GM12878 (cell line): ENCODE measurements around the gene SPDYE4. TPM values are rescaled to one million over a fixed set of nuclear protein-coding genes. Genes with fewer than 3 reads are reported as not detected.

Experiments used
- ATAC-seq: fragments of 200-7000 bp; cut with Tn5 transposase; 3 replicates; pipeline ENCODE4 v1.9.1; 2020; ENCODE audit warnings: mild to moderate bottlenecking, moderate library complexity
- BruUV-seq: library from RNA; stranded (reverse); fragments of 400-500 nt; replicated peaks from 2 replicates; lab custom pipeline; 2021; lab: Mats Ljungman, UMichigan
- CTCF ChIA-PET: fragments of 300-600 bp; sonication (Branson Sonifier 250); formaldehyde crosslinking; extraction: SDS; loops from one replicate; lab custom pipeline; 2021; ENCODE audit warnings: inconsistent platforms; lab: Yijun Ruan, JAX
- POLR2A ChIA-PET: fragments of 350-600 bp; formaldehyde crosslinking; extraction: SDS; loops from one replicate; lab custom pipeline; 2021; ENCODE audit warnings: inconsistent platforms; lab: Charles Lee
- RAD21 ChIA-PET: fragments of 300-600 bp; sonication (Branson Sonifier 250); formaldehyde crosslinking; loops from one replicate; lab custom pipeline; 2023; ENCODE audit warnings: antibody characterized with exemption; ENCODE audit not compliant: unreplicated experiment; lab: Charles Lee
- SMC1A ChIA-PET: fragments of 300-600 bp; sonication (Branson Sonifier 250); formaldehyde crosslinking; loops from one replicate; lab custom pipeline; 2023; ENCODE audit not compliant: unreplicated experiment, uncharacterized antibody; lab: Charles Lee
- DNase-seq: peaks from one replicate; pipeline ENCODE4 v3.0.0-alpha.2; 2011; ENCODE audit warnings: low read depth, low spot score
- FAIRE-seq: peaks from 3 replicates; lab custom pipeline; 2011; peaks lifted over from hg19 to GRCh38; lab: Jason Lieb, UNC
- H2AFZ ChIP-seq: 2 replicates; pipeline ENCODE4 v1.6.0; 2011; ENCODE audit warnings: low read depth, low read length, control low read depth; ENCODE audit not compliant: control insufficient read depth
- H3K27ac ChIP-seq: 2 replicates; pipeline ENCODE4 v1.5.1; 2011; ENCODE audit warnings: control low read depth; ENCODE audit not compliant: control insufficient read depth, insufficient read depth
- H3K27me3 ChIP-seq, 2 experiments: replicated peaks in 1 of 2; 2 replicates each; pipeline versions ENCODE4 v1.6.0 to v1.6.1; 2011; ENCODE audit warnings: low read length in 1 of 2; ENCODE audit not compliant: control insufficient read depth in 2 of 2, insufficient read depth in 2 of 2
- H3K36me3 ChIP-seq, 2 experiments: 2 replicates each; pipeline ENCODE4 v1.5.1; 2011; ENCODE audit warnings: low read length in 1 of 2; ENCODE audit not compliant: control insufficient read depth in 2 of 2, insufficient read depth in 2 of 2
- H3K4me1 ChIP-seq: 2 replicates; pipeline ENCODE4 v1.6.1; 2011; ENCODE audit warnings: mild to moderate bottlenecking, low read length, moderate library complexity, mixed read lengths; ENCODE audit not compliant: control insufficient read depth, insufficient read depth
- H3K4me2 ChIP-seq: 2 replicates; pipeline ENCODE4 v1.6.0; 2011; ENCODE audit warnings: control low read depth; ENCODE audit not compliant: control insufficient read depth, insufficient read depth
- H3K4me3 ChIP-seq: fragments of 200-600 bp; sonication (generic); 2 replicates; pipeline ENCODE4 v1.5.1; 2016
- H3K79me2 ChIP-seq: 2 replicates; pipeline ENCODE4 v1.6.0; 2011; ENCODE audit warnings: low read length; ENCODE audit not compliant: control insufficient read depth, insufficient read depth
- H3K9ac ChIP-seq: 2 replicates; pipeline ENCODE4 v1.8.0; 2011; ENCODE audit warnings: low read length, control low read depth, mixed read lengths; ENCODE audit not compliant: control insufficient read depth, insufficient read depth
- H3K9me3 ChIP-seq: replicated peaks from 3 replicates; pipeline ENCODE4 v1.5.1; 2011; ENCODE audit warnings: mild to moderate bottlenecking, low read length; ENCODE audit not compliant: control insufficient read depth, insufficient read depth
- H4K20me1 ChIP-seq: 2 replicates; pipeline ENCODE4 v1.6.0; 2011; ENCODE audit not compliant: control insufficient read depth, insufficient read depth
- E2F8 ChIP-seq: fragments of 450-650 bp; IDR thresholded peaks from 2 replicates; pipeline ENCODE4 v1.6.1; 2018; ENCODE audit warnings: mild to moderate bottlenecking, low read depth, moderate library complexity; ENCODE audit not compliant: partially characterized antibody
- FOXM1 ChIP-seq: IDR thresholded peaks from 2 replicates; pipeline ENCODE4 v1.6.1; 2012; ENCODE audit warnings: low read depth, mild to moderate bottlenecking, inconsistent platforms, low read length, moderate library complexity
- HCFC1 ChIP-seq: fragments of 150-350 bp; IDR thresholded peaks from 2 replicates; pipeline ENCODE4 v1.6.1; 2014; ENCODE audit warnings: low read length
- HDAC2 ChIP-seq: fragments of 200-600 bp; sonication (generic); IDR thresholded peaks from 2 replicates; pipeline ENCODE4 v1.6.1; 2017
- IKZF1 ChIP-seq: fragments of 450-650 bp; conservative IDR thresholded peaks from 2 replicates; pipeline ENCODE4 v1.6.1; 2017; ENCODE audit warnings: antibody characterized with exemption, mild to moderate bottlenecking
- NFYB ChIP-seq: IDR thresholded peaks from 2 replicates; pipeline ENCODE4 v1.6.1; 2011; ENCODE audit warnings: low read depth, mild to moderate bottlenecking, low read length, improper control_type of control experiment, moderate library complexity; ENCODE audit not compliant: insufficient read depth
- PAX5 ChIP-seq: IDR thresholded peaks from 2 replicates; pipeline ENCODE4 v1.6.1; 2011; ENCODE audit warnings: low read depth, low read length, borderline replicate concordance
- PAX8 ChIP-seq: fragments of 450-650 bp; IDR thresholded peaks from 2 replicates; pipeline ENCODE4 v1.6.1; 2017; ENCODE audit warnings: mild to moderate bottlenecking, moderate library complexity
- PKNOX1 ChIP-seq: fragments of 450-650 bp; IDR thresholded peaks from 2 replicates; pipeline ENCODE4 v1.6.1; 2016; ENCODE audit warnings: mild to moderate bottlenecking
- POLR2A ChIP-seq: IDR thresholded peaks from 2 replicates; pipeline ENCODE4 v1.6.1; 2011; ENCODE audit warnings: low read depth, mild to moderate bottlenecking, low read length
- POLR2AphosphoS5 ChIP-seq: IDR thresholded peaks from 2 replicates; pipeline ENCODE4 v1.6.1; 2011; ENCODE audit warnings: mild to moderate bottlenecking, low read length, inconsistent platforms
- RAD51 ChIP-seq: fragments of 450-650 bp; IDR thresholded peaks from 2 replicates; pipeline ENCODE4 v1.6.1; 2016; ENCODE audit warnings: moderate library complexity, mild to moderate bottlenecking, inconsistent platforms
- REST ChIP-seq: IDR thresholded peaks from 2 replicates; pipeline ENCODE4 v1.6.1; 2012; ENCODE audit warnings: mild to moderate bottlenecking, low read depth, low read length
- RFX5 ChIP-seq: IDR thresholded peaks from 2 replicates; pipeline ENCODE4 v1.6.1; 2011; ENCODE audit warnings: low read depth, low read length, improper control_type of control experiment
- SREBF2 ChIP-seq: IDR thresholded peaks from 2 replicates; pipeline ENCODE4 v1.6.1; 2012; ENCODE audit warnings: mild to moderate bottlenecking, low read length
- STAT3 ChIP-seq: IDR thresholded peaks from 2 replicates; pipeline ENCODE4 v1.6.1; 2011; ENCODE audit warnings: low read depth, low read length, improper control_type of control experiment
- SUZ12 ChIP-seq: fragments of 200-600 bp; sonication (generic); IDR thresholded peaks from one replicate; pipeline ENCODE4 v1.6.1; 2018; ENCODE audit warnings: antibody characterized with exemption, mild to moderate bottlenecking; ENCODE audit not compliant: unreplicated experiment
- TBL1XR1 ChIP-seq: IDR thresholded peaks from 2 replicates; pipeline ENCODE4 v1.6.1; 2012; ENCODE audit warnings: low read depth, low read length, improper control_type of control experiment
- ZSCAN29 ChIP-seq: fragments of 450-650 bp; IDR thresholded peaks from 2 replicates; pipeline ENCODE4 v1.6.1; 2017; ENCODE audit warnings: mild to moderate bottlenecking, moderate library complexity
- WGBS: methylation state at CpG from one replicate; pipeline ENCODE4 v1.1.6; 2016; ENCODE audit warnings: low lambda C conversion rate; ENCODE audit not compliant: insufficient replicate concordance, insufficient coverage; ENCODE audit errors: missing lambda C conversion rate; 5-methylcytosine and 5-hydroxymethylcytosine counted together
- in situ Hi-C: fragments of 300-500 bp; cut with MboI; formaldehyde crosslinking; loops from 9 replicates; pipeline ENCODE4 v1.14.3; 2018; ENCODE audit warnings: mixed read lengths
- intact Hi-C: fragments of 100-400 bp; cut with micrococcal nuclease; formaldehyde crosslinking; loops from one replicate; pipeline ENCODE4 v1.14.2; 2022; ENCODE audit not compliant: unreplicated experiment
- polyA plus RNA-seq, 11 experiments: library from polyadenylated mRNA; depleted of rRNA in 4 of 11; unstranded in 6 of 11; stranded (reverse) in 5 of 11; fragments of >200 nt; fragmentation: Nextera tagmentation in 4 of 11; fragmentation: Illumina TruSeq in 1 of 11; extraction: Ambion mirVana in 4 of 11; extraction: Trizol in 1 of 11; gene quantifications; 1 replicate in 1 of 11; 2 replicates in 10 of 11; pipeline versions ENCODE4 v1.2.1 to v1.2.3, GENCODE V29; 2011 to 2016; ENCODE audit warnings: inconsistent platforms in 2 of 11, missing spikeins in 2 of 11, low read depth in 1 of 11
- total RNA-seq, 4 experiments: library from RNA; depleted of rRNA in 3 of 4; stranded (reverse); fragments of >200 nt in 3 of 4; fragmentation: Illumina TruSeq in 1 of 4; extraction: Trizol in 1 of 4; gene quantifications; 2 replicates each; pipeline versions ENCODE4 v1.2.1 to v1.2.3, GENCODE V29; 2013 to 2021

Gene SPDYE4
- total and polyA plus RNA-seq, 10 of the 15 experiments (the other 5 are each of a cell fraction or from before 2014, with no cell fraction given) = 0.07 to 0.18 TPM; not detected in 8

- in situ Hi-C loops = loop anchor here (10.0 kb wide), 1 partner anchor 667 kb away; no protein-coding TSS in a partner anchor
- Histone ChIP-seq H3K27ac (no peak overlapping the region), H3K9ac (no peak overlapping the region), H3K27me3 (no peaks in the 10 kb centered on the region; a peak in 1 of 4 replicates), H4K20me1 (no peaks in the 10 kb centered on the region), H3K79me2 (no peaks in the 10 kb centered on the region), H2AFZ (no peak overlapping the region), H3K4me2 (no peak overlapping the region), H3K36me3 (no peaks in the 10 kb centered on the region), H3K4me1 (peaks cover 5% of the 10 kb centered on the region), H3K4me3 (no peak overlapping the region), H3K9me3 (no peaks in the 10 kb centered on the region)
- no TSS peak for BruUV-seq
- CTCF ChIA-PET = interaction anchor here (1.0 to 1.6 kb wide), 2 partner anchors 9 to 44 kb away, joined by 4 read pairs; no protein-coding TSS in a partner anchor
- RAD21 ChIA-PET = no interaction called here
- DNase-seq (no peak), FAIRE-seq (no peak), ATAC-seq (no peak)
- no peak for TF ChIP-seq REST
- TF ChIP-seq IKZF1 = no peak
- TF ChIP-seq SUZ12 = no peak
- TF ChIP-seq POLR2AphosphoS5 = no peak
- TF ChIP-seq HCFC1 = no peak
- no peak for TF ChIP-seq TBL1XR1
- TF ChIP-seq NFYB = no peak
- no peak for TF ChIP-seq PAX5
- no peak for TF ChIP-seq RAD51
- no peak for TF ChIP-seq ZSCAN29
- TF ChIP-seq SREBF2 = no peak
- TF ChIP-seq E2F8 = no peak
- TF ChIP-seq PAX8 = no peak
- TF ChIP-seq STAT3 = no peak
- no peak for TF ChIP-seq PKNOX1
- TF ChIP-seq RFX5 = no peak
- no peak for TF ChIP-seq HDAC2
- TF ChIP-seq FOXM1 = no peak
- TF ChIP-seq POLR2A = no peak
- POLR2A ChIA-PET = no interaction called here
- WGBS = 43% methylated on average over 4 of the region's 4 CpGs
- intact Hi-C loops = loop anchor here (10.0 kb wide), 2 partner anchors 357 to 667 kb away; partner anchors contain the start of gene RPL26
- SMC1A ChIA-PET = interaction anchor here (0.6 to 1.6 kb wide), 2 partner anchors 150 to 332 kb away, joined by 3 to 4 read pairs; no protein-coding TSS in a partner anchor
Observed at GRCh38 chr17:8741771-8742170, 16.6 kb downstream of the SPDYE4 start.
